ENCODE measurements around the gene IRF7. TPM values are rescaled to one million over a fixed set of nuclear protein-coding genes. Genes with fewer than 3 reads are reported as not detected.

IRF7 gene
- total RNA-seq, 1 donor from 2014 or later: 56.2 TPM

GRCh38 chr11:584287-584686 lies 31.5 kb downstream of the IRF7 start:
- Histone ChIP-seq H3K4me1 (no peaks in the 10 kb centered on the region), H3K27ac (no peak overlapping the region), H3K4me3 (no peak overlapping the region), H3K27me3 (no peaks in the 10 kb centered on the region), H3K36me3 (peaks cover 67% of the 10 kb centered on the region), H3K9me3 (no peaks in the 10 kb centered on the region)
- TF ChIP-seq, protein P1, sequence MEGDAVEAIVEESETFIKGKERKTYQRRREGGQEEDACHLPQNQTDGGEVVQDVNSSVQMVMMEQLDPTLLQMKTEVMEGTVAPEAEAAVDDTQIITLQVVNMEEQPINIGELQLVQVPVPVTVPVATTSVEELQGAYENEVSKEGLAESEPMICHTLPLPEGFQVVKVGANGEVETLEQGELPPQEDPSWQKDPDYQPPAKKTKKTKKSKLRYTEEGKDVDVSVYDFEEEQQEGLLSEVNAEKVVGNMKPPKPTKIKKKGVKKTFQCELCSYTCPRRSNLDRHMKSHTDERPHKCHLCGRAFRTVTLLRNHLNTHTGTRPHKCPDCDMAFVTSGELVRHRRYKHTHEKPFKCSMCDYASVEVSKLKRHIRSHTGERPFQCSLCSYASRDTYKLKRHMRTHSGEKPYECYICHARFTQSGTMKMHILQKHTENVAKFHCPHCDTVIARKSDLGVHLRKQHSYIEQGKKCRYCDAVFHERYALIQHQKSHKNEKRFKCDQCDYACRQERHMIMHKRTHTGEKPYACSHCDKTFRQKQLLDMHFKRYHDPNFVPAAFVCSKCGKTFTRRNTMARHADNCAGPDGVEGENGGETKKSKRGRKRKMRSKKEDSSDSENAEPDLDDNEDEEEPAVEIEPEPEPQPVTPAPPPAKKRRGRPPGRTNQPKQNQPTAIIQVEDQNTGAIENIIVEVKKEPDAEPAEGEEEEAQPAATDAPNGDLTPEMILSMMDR (IDR thresholded peaks at IDR 0.05): no peak
- ATAC-seq (no peak), DNase-seq (no peak)
- intact Hi-C loops (cut with DNase I): no loop called here

GRCh38 chr11:581752-582151 lies 34.0 kb downstream of the IRF7 start:
- H3K4me3 ChIP-seq: no peak overlapping the region
- H3K9me3 ChIP-seq: no peaks in the 10 kb centered on the region
- TF ChIP-seq, protein P1 (IDR thresholded peaks at IDR 0.05): no peak
- H3K27ac ChIP-seq: no peak overlapping the region
- no peaks in the 10 kb centered on the region for H3K27me3 ChIP-seq
- peaks cover 42% of the 10 kb centered on the region for H3K36me3 ChIP-seq
- H3K4me1 ChIP-seq: peaks cover 18% of the 10 kb centered on the region
- ATAC-seq (no peak), DNase-seq (no peak)
- intact Hi-C loops (cut with DNase I): no loop called here

DNA sequence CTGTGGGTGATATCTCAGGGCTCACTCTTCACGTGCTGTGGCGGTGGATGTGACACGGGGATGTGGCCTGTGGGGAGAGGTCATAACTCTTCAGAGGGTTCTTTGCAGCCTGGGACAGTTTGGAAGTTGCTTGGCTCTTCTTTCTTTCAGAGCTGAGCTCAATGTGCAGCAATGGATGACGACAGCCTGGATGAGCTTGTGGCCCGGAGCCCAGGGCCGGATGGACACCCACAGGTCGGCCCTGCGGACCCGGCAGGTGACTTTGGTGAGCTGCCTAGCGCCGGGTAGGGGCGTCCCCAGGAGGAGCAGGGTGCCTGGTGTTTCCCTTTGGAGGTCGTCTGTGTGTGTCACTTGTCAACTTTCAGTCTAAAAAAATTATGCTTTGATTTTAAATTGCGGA lies 34.4 kb downstream of the IRF7 start:
- no peaks in the 10 kb centered on the region for H3K27me3 ChIP-seq
- no peaks in the 10 kb centered on the region for H3K9me3 ChIP-seq
- TF ChIP-seq, protein P1 (IDR thresholded peaks at IDR 0.05): no peak
- no peak overlapping the region for H3K27ac ChIP-seq
- H3K36me3 ChIP-seq: peaks cover 38% of the 10 kb centered on the region
- ATAC-seq (no peak), DNase-seq (no peak)
- intact Hi-C loops (cut with DNase I): no loop called here
- peaks cover 18% of the 10 kb centered on the region for H3K4me1 ChIP-seq
- no peak overlapping the region for H3K4me3 ChIP-seq

DNA sequence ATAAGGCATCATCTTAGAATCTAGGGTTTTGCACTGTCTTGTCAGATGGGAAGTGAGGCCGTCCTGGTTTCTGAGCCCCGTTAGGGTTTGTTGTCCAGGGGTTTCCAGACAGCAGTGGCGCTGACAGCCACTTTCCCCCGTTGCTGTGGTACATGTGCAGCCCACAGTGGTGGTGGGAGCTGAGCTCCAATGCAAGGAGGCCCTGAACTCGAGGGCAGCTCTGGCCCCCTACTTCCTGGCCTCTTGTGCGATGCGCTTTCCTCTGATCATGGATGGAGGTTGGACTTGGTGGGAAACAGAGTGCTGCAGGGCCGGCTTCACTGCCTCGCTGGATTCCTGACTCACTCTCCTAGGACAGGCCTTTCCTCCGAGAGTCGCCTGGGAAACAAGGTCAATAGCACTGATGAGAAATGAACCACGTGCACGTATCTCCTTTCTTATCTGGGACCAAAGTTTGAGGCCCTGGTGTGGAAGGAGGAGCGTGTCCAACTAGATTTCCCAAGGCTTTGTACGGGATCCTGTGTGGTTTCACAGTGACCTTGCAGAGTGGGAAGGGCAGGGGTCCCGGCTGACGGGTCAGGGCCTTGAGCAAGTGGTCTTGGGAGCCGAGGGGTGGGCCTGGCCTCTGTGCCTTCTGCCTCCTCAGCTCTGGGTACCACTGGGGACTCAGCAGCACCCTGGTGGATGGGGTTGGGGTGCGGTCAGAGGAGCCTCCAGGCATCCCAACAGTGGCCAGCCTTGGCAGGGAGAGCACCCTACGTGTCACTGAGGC lies 35.7 kb downstream of the IRF7 start:
- Histone ChIP-seq H3K4me3 (no peak overlapping the region), H3K27ac (no peak overlapping the region), H3K36me3 (peaks cover 35% of the 10 kb centered on the region), H3K27me3 (no peaks in the 10 kb centered on the region), H3K9me3 (no peaks in the 10 kb centered on the region), H3K4me1 (peaks cover 24% of the 10 kb centered on the region)
- ATAC-seq (no peak), DNase-seq (no peak)
- TF ChIP-seq, protein P1 (IDR thresholded peaks at IDR 0.05): no peak
- intact Hi-C loops (cut with DNase I): no loop called here

DNA sequence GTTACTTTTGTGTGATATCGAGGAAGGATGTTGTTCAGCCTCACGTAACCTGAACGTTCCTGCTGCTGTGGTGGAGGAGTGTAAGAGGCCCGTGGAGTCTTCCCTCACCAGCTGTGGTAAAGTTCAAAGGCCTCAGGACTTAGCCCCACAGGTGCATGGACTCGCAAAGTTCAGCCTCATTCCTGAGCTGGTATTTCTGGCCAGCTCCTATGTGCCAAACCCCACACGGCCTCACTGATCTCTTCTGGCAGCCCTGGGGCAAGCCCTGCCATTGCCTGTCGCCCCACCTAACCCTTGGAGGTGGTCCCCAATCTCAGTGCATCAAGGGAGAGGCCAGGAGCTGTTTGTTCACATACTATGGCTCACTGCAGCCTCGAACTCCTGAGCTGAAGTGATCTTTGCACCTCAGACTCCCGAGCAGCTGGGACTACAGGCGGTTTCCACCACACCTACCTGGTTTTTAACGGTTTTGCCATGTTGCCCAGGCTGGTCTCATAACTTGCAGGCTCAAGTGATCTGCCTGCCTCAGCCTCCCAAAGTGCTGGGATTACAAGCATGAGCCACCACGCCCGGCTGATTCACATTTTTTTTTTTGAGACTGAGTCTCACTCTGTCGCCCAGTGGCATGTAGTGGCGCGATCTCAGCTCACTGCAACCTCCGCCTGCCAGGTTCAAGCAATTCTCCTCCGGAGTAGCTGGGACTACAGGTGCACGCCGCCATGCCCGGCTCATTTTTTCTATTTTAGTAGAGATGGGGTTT lies 37.3 kb downstream of the IRF7 start:
- H3K27ac ChIP-seq: no peak overlapping the region
- no peaks in the 10 kb centered on the region for H3K27me3 ChIP-seq
- DNase-seq (no peak), ATAC-seq (no peak)
- intact Hi-C loops (cut with DNase I): no loop called here
- H3K4me3 ChIP-seq: peak overlapping the region; percentile 89
- H3K9me3 ChIP-seq: no peaks in the 10 kb centered on the region
- H3K36me3 ChIP-seq: peaks cover 19% of the 10 kb centered on the region
- TF ChIP-seq, protein P1 (IDR thresholded peaks at IDR 0.05): no peak
- H3K4me1 ChIP-seq: peaks cover 26% of the 10 kb centered on the region
